ENCODE data around the gene JARID2. TPM values are rescaled to one million over a fixed set of nuclear protein-coding genes. Genes with fewer than 3 reads are reported as not detected.

The JARID2 gene
- total and polyA plus RNA-seq, 10 of the 15 experiments (the other 5 are each of a cell fraction or from before 2014, with no cell fraction given): 4.2 to 21.6 (median 11.7) TPM

DNA sequence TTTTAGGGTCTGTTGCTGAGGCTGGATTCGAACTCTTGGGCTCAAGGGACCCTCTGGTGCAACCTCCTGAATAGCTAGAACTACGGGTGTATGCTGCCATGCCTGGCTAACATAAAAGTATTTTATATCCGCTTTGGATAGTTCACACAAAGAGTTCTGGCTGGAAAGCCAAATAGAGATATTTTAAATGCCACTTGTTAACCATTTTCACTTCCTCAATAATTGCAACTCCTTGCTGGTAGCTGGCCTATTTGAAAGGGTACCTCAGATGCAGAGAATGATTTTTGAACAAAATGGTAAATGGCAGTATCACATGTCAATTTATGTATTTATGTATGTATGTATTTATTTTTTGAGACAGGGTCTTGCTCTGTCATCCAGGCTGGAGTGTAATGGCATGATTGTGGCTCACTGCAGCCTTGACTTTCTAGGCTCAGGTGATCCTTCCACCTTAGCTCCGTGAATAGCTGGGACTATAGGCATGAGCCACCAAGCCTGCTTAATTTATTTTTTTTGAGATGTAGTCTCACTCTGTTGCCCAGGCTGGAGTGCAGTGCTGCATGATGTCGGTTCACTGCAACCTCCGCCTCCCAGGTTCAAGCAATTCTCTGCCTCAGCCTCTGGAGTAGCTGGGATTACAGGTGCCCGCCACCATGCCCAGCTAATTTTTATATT is 12.9 kb upstream of the JARID2 start:
- peak; percentile 79 for ATAC-seq
- BruUV-seq (replicated peaks): no TSS peak
- no peak for DNase-seq (ENCODE audit: low read depth, low spot score)
- 39% methylated on average over 7 of the region's 7 CpGs for WGBS (ENCODE audit: insufficient coverage, insufficient replicate concordance, low lambda C conversion rate, missing lambda C conversion rate)
- no peak overlapping the region for H3K27ac ChIP-seq (ENCODE audit: control insufficient read depth, insufficient read depth)
- no peaks in the 10 kb centered on the region for H3K9me3 ChIP-seq (replicated peaks; ENCODE audit: control insufficient read depth, insufficient read depth, low read length)
- no peaks in the 10 kb centered on the region for H3K36me3 ChIP-seq (ENCODE audit: control insufficient read depth in 2 of 2, insufficient read depth in 2 of 2, low read length in 1 of 2)
- no peak overlapping the region for H3K9ac ChIP-seq (ENCODE audit: control insufficient read depth, insufficient read depth, low read length)
- peak; percentile 91 for FAIRE-seq
- no peak overlapping the region for H3K4me2 ChIP-seq (ENCODE audit: control insufficient read depth, insufficient read depth)
- no peaks in the 10 kb centered on the region for H4K20me1 ChIP-seq (ENCODE audit: control insufficient read depth, insufficient read depth)
- H2AFZ ChIP-seq (ENCODE audit: control insufficient read depth, low read depth, low read length): no peak overlapping the region
- intact Hi-C loops (cut with micrococcal nuclease; ENCODE audit: unreplicated experiment) (no loop called here), in situ Hi-C loops (cut with MboI) (no loop called here)
- H3K27me3 ChIP-seq (replicated peaks in 1 of 2; ENCODE audit: control insufficient read depth in 2 of 2, insufficient read depth in 2 of 2, low read length in 1 of 2): no peaks in the 10 kb centered on the region
- H3K79me2 ChIP-seq (ENCODE audit: control insufficient read depth, insufficient read depth, low read length): no peaks in the 10 kb centered on the region
- H3K4me1 ChIP-seq (ENCODE audit: control insufficient read depth, insufficient read depth, low read length): 0 out of 2 replicates have a peak, but pooled peaks cover 5% of the 10 kb centered on the region
- TF ChIP-seq POLR2A (IDR thresholded peaks at IDR 0.05; ENCODE audit: low read depth, low read length) (no peak), MTA2 (IDR thresholded peaks at IDR 0.05; ENCODE audit: low read depth) (0 out of 2 replicates have a peak, but pooled peaks have one; percentile 30), IKZF2 (IDR thresholded peaks at IDR 0.05) (no peak), EP300 (IDR thresholded peaks at IDR 0.05; ENCODE audit: borderline replicate concordance in 1 of 2, control insufficient read depth in 1 of 2, low read depth in 2 of 2, low read length in 2 of 2) (0 out of 4 replicates have a peak, but pooled peaks of 1 of the 2 experiments have one; percentile 13), SPI1 (IDR thresholded peaks at IDR 0.05; ENCODE audit: borderline replicate concordance, insufficient read depth, low read depth, low read length) (peak; percentile 91), USF1 (IDR thresholded peaks at IDR 0.05; ENCODE audit: borderline replicate concordance, extremely low read length, insufficient read depth, low read depth, low read length) (no peak), NRF1 (conservative IDR thresholded peaks at IDR 0.05; ENCODE audit: low read depth, low read length) (no peak)
- H3K4me3 ChIP-seq: no peak overlapping the region
- ChIA-PET RAD21 (ENCODE audit: unreplicated experiment) (interaction anchor here (0.5 to 1.6 kb wide), 4 partner anchors 12 to 316 kb away, joined by 3 to 5 read pairs (median 4); partner anchors contain the start of gene JARID2), POLR2A (interaction anchor here (0.7 to 1.1 kb wide), 3 partner anchors 14 to 33 kb away, joined by 3 to 4 read pairs (median 4); no protein-coding TSS in a partner anchor), CTCF (interaction anchor here (0.8 to 1.5 kb wide), 3 partner anchors 8 to 19 kb away, joined by 3 to 5 read pairs (median 3); no protein-coding TSS in a partner anchor), SMC1A (ENCODE audit: uncharacterized antibody, unreplicated experiment) (interaction anchor here (0.7 to 1.4 kb wide), 7 partner anchors 9 to 503 kb away, joined by 3 to 4 read pairs (median 3); no protein-coding TSS in a partner anchor)
